Heart left ventricle (tissue), 13 donors: ENCODE results near the gene C19orf12.

Experiments used
- CTCF ChIP-seq, 12 donors: fragments of 200-600 bp; sonication (generic) in 4 of 12; IDR thresholded peaks; one replicate each; pipeline versions ENCODE4 v1.5.0 to v1.8.0; 2018 to 2022; ENCODE audit warnings: antibody characterized with exemption in 12 of 12, mild to moderate bottlenecking in 5 of 12
- POLR2A ChIP-seq, 2 donors: fragments of 450-650 bp; IDR thresholded peaks; one replicate each; pipeline ENCODE4 v1.6.1; 2017; ENCODE audit warnings: antibody characterized with exemption in 2 of 2, mild to moderate bottlenecking in 2 of 2, moderate library complexity in 2 of 2
- donor health status: ischemic (EF 13 %, LVEDD 7.1; RV severe dilation, severe dysfunction).
- donor health status: DM: no; HTN: yes; CAD: no.
- donor health status: DM: no; HTN: no; CAD: no.
- donor health status: ischemic (EF 25% LVEDD 6.9; RV normal size, moderate dysfunction).
- donor health status: ischemic (EF 25% LVEDD 5.7; RV mildly dilated, moderate dysfunction).
- donor health status: ischemic (EF 35%, LVEDD 5.7; RV mildly dilated, moderate dysfunction).
- donor health status: nonischemic (EF 11% LVEDD 7.7; RV severe dilation, severe dysfunction).
- donor health status: DM: yes; HTN: yes; CAD: no.
- donor health status: PGD.
- donor health status: ischemic (EF 29% LVEDD 5.4; RV normal size, mild dysfunction).
- donor health status: nonischemic (EF 23%, LVEDD 6.1; RV moderate dilation, normal function).

- no peak for TF ChIP-seq CTCF (IDR thresholded peaks at IDR 0.05)
- no peak for TF ChIP-seq POLR2A (IDR thresholded peaks at IDR 0.05)
Observed at GRCh38 chr19:29685326-29685725, 29.7 kb downstream of the C19orf12 start.
